Cardiac muscle cell (in vitro differentiated cells and primary cell): ENCODE data around the gene LASP1NB.
A peak's percentile ranks its signal among the peaks of the same experiment; 100 is the strongest.
"Not testable (repeated sequence)": the region's sequence is repeated elsewhere in the genome, so short reads cannot be mapped to it uniquely, and the experiment has no call there.

Source experiments
- DNase-seq, 2 donors: peaks; one replicate each; pipeline versions ENCODE4 v3.0.0 to v3.0.0-alpha.2; 2010 to 2017; ENCODE audit warnings: low read depth in 1 of 2, low spot score in 1 of 2
- H3K27ac ChIP-seq: fragments of 200-600 bp; sonication (generic); 2 replicates; pipeline ENCODE4 v1.5.1; 2016
- H3K27me3 ChIP-seq: fragments of 200-600 bp; sonication (generic); 2 replicates; pipeline ENCODE4 v1.6.0; 2016; ENCODE audit warnings: control low read depth
- H3K36me3 ChIP-seq: fragments of 200-600 bp; sonication (generic); 2 replicates; pipeline ENCODE4 v1.5.1; 2016; ENCODE audit warnings: control low read depth
- H3K4me1 ChIP-seq: fragments of 200-600 bp; sonication (generic); 2 replicates; pipeline ENCODE4 v1.8.1; 2017; ENCODE audit warnings: low read depth, mild to moderate bottlenecking, mixed run types
- H3K4me3 ChIP-seq: fragments of 200-600 bp; sonication (generic); 2 replicates; pipeline ENCODE4 v1.5.1; 2016; ENCODE audit warnings: mild to moderate bottlenecking
- H3K9me3 ChIP-seq: fragments of 200-600 bp; sonication (generic); 2 replicates; pipeline ENCODE4 v1.5.1; 2017; ENCODE audit warnings: low read depth, mild to moderate bottlenecking, control low read depth
- TF ChIP-seq, protein P1 (sequence below): IDR thresholded peaks from 2 replicates; pipeline ENCODE4 v1.5.1; 2012; ENCODE audit warnings: low read depth, mild to moderate bottlenecking, low read length

Gene LASP1NB

DNA sequence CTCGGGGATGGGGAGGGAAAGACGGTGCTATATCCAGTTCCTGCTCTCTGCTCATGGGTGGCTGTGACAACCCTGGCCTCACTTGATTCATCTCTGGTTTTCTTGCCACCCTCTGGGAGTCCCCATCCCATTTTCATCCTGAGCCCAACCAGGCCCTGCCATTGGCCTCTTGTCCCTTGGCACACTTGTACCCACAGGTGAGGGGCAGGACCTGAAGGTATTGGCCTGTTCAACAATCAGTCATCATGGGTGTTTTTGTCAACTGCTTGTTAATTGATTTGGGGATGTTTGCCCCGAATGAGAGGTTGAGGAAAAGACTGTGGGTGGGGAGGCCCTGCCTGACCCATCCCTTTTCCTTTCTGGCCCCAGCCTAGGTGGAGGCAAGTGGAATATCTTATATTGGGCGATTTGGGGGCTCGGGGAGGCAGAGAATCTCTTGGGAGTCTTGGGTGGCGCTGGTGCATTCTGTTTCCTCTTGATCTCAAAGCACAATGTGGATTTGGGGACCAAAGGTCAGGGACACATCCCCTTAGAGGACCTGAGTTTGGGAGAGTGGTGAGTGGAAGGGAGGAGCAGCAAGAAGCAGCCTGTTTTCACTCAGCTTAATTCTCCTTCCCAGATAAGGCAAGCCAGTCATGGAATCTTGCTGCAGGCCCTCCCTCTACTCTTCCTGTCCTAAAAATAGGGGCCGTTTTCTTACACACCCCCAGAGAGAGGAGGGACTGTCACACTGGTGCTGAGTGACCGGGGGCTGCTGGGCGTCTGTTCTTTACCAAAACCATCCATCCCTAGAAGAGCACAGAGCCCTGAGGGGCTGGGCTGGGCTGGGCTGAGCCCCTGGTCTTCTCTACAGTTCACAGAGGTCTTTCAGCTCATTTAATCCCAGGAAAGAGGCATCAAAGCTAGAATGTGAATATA, 4.8 kb upstream of the LASP1NB start:
- peaks cover 10% of the 10 kb centered on the region for H3K36me3 ChIP-seq
- peak overlapping the region; percentile 86 for H3K27ac ChIP-seq
- TF ChIP-seq, protein P1, sequence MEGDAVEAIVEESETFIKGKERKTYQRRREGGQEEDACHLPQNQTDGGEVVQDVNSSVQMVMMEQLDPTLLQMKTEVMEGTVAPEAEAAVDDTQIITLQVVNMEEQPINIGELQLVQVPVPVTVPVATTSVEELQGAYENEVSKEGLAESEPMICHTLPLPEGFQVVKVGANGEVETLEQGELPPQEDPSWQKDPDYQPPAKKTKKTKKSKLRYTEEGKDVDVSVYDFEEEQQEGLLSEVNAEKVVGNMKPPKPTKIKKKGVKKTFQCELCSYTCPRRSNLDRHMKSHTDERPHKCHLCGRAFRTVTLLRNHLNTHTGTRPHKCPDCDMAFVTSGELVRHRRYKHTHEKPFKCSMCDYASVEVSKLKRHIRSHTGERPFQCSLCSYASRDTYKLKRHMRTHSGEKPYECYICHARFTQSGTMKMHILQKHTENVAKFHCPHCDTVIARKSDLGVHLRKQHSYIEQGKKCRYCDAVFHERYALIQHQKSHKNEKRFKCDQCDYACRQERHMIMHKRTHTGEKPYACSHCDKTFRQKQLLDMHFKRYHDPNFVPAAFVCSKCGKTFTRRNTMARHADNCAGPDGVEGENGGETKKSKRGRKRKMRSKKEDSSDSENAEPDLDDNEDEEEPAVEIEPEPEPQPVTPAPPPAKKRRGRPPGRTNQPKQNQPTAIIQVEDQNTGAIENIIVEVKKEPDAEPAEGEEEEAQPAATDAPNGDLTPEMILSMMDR: no peak
- peak in 1 of 2 donors; percentile 67 for DNase-seq
- peaks cover 41% of the 10 kb centered on the region for H3K4me1 ChIP-seq
- H3K27me3 ChIP-seq: no peaks in the 10 kb centered on the region
- no peak overlapping the region for H3K4me3 ChIP-seq
- no peaks in the 10 kb centered on the region for H3K9me3 ChIP-seq

DNA sequence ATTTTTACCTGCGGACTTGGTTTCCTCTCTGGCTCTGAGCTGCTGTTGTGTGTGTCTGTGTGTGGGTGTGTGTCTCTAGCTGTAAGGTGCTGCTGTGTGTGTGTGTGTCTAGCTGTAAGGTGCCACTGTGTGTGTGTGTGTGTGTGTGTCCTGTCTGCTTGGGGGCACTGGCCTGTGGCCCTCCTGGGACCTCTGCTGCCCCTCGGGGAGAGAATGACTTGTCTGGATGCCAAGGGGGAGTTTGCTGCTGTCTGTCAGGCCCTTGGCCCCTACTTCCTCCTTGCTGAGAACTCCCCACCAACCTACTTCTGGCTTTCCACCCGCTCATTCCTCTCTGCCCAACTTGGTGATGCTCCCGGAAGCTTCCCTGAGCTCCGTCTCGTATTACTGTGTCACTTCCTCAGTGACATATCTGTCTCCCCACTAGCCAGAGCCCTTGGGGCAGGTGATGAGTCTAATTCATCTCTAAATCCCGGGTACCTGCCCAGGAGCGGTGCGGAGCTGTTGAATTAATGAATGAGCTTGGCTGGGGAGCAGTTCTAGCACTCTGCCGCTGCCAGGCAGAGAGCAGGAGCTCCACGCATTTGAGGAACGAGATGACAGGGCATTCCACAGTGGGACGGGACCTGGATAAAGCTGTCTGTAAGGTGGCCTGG, 3.5 kb upstream of the LASP1NB start:
- TF ChIP-seq, protein P1: no peak
- peaks cover 49% of the 10 kb centered on the region for H3K4me1 ChIP-seq
- H3K36me3 ChIP-seq: peaks cover 5% of the 10 kb centered on the region
- no peak overlapping the region for H3K4me3 ChIP-seq
- peak overlapping the region; percentile 86 for H3K27ac ChIP-seq
- no peak for DNase-seq
- H3K27me3 ChIP-seq: no peaks in the 10 kb centered on the region
- no peaks in the 10 kb centered on the region for H3K9me3 ChIP-seq

DNA sequence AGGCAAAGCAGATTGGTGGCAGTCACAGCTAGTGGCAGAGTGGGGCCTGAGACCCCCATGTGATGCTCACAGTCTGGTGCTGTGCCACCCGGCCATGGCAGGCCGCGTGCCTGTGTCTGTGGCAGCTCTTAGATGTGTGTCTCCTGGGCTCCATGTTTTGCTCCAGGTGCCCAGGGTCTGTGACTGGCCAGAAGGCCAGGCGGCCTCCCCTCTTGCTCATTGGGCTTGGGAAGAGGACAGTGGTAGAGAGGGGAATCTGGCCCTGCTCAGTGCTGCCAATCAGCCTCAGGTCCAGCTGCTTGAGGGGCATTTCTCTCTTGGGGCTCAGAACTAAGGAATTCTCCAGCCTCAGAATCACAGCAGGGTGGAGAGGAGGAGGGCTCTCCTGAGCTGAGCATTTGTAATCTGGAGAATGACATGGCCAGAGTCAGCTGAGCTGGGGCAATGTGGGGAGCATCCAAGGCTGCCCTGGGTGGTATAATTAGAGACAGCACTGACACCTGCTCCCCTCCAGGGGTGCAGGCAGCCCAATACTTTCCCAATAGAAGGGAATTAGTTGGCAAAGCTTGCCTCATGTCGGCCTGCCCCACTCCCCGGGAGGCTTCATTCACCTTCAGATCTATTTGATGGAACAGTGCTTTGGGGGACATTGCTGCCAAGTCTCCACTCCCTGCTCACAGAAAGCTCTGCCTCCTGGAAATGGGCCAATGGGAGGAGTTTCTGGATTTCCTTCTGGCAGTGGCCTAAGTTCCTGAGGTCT, 2.7 kb upstream of the LASP1NB start:
- no peaks in the 10 kb centered on the region for H3K27me3 ChIP-seq
- DNase-seq: peak in 1 of 2 donors; percentile 90
- H3K4me1 ChIP-seq: peaks cover 48% of the 10 kb centered on the region
- H3K27ac ChIP-seq: peak overlapping the region; percentile 86
- peaks cover 5% of the 10 kb centered on the region for H3K36me3 ChIP-seq
- TF ChIP-seq, protein P1: no peak
- H3K9me3 ChIP-seq: no peaks in the 10 kb centered on the region
- H3K4me3 ChIP-seq: no peak overlapping the region

DNA sequence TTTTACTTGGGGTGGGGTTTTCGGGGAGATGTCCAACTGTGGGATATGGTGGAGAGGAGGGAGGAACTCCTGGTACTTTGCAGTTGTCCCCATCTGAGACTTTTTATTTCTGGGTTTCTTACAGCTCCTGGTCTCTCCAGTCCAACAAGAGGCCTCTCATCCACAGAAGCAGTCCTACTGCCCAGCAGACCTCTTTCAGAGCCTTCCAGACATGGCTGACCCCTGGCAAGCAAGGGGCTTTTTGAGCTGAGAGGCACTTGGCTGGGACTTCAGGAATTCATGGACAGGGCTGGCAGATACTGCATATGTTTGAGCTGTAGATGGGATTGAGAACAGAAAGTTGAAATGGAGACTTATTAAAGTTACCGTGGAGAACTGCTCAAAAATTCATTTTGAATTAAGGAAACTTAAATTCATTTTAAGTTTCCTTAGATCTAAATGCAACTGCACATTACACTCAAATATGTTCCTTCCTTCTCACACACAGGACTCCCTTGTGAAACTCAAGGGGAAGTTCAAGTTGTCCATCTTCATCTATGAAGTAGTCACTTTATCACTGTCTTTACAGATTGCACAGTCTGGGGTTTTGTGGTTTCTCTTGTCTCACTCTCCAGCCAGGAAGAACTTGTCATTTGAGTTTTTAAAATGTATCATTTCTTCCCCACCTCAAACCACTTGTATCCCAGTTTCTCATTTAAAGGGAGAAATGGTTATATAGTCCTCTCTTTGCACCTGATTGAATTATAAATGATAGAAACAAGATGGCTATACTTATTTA, 1.1 kb downstream of the LASP1NB start:
- no peak overlapping the region for H3K4me3 ChIP-seq
- no peaks in the 10 kb centered on the region for H3K9me3 ChIP-seq
- DNase-seq: peak in 1 of 2 donors; percentile 46
- H3K36me3 ChIP-seq: no peaks in the 10 kb centered on the region
- peaks cover 38% of the 10 kb centered on the region for H3K4me1 ChIP-seq
- H3K27me3 ChIP-seq: no peaks in the 10 kb centered on the region
- peak overlapping the region; percentile 62 for H3K27ac ChIP-seq
- TF ChIP-seq, protein P1: no peak

DNA sequence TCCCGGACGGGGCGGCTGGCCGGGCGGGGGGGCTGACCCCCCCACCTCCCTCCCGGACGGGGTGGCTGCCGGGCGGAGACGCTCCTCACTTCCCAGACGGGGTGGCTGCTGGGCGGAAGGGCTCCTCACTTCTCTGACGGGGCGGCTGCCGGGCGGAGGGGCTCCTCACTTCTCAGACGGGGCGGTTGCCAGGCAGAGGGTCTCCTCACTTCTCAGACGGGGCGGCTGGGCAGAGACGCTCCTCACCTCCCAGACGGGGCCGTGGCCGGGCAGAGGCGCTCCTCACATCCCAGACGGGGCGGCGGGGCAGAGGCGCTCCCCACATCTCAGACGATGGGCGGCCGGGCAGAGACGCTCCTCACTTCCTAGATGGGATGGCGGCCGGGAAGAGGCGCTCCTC, 5.4 kb downstream of the LASP1NB start:
- not testable (repeated sequence) for DNase-seq, H3K4me3 ChIP-seq, H3K27ac ChIP-seq, H3K9me3 ChIP-seq, H3K36me3 ChIP-seq, H3K27me3 ChIP-seq
- peaks cover 16% of the 10 kb centered on the region for H3K4me1 ChIP-seq

DNA sequence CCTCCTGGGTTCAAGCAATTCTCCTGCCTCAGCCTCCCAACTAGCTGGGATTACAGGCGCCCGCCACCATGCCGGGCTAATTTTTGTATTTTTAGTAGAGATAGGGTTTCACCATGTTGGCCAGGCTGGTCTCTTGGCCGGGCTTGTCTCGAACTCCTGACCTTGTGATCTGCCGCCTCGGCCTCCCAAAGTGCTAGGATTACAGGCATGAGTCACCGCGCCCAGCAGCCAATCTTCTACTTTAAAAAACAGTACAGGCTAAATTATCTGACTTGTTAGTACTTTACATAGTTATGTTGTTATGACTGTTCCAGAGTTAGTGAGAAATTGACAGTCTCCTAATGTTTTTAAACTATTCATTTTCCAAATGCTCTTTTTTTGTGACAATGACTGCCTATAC, 8.5 kb downstream of the LASP1NB start:
- DNase-seq, H3K4me1 ChIP-seq, H3K27me3 ChIP-seq, H3K4me3 ChIP-seq, H3K9me3 ChIP-seq, H3K27ac ChIP-seq, H3K36me3 ChIP-seq: not testable (repeated sequence)
